IMR-90 (cell line): ENCODE measurements around the gene DCDC1. TPM values are rescaled to one million over a fixed set of nuclear protein-coding genes. Genes with fewer than 3 reads are reported as not detected.
"Not testable (repeated sequence)": the region's sequence is repeated elsewhere in the genome, so short reads cannot be mapped to it uniquely, and the experiment has no call there.

ENCODE experiments used
- ATAC-seq: fragments of 200-7000 bp; cut with Tn5 transposase; 2 replicates; pipeline ENCODE4 v1.9.1; 2020; ENCODE audit warnings: low read depth, mild to moderate bottlenecking, moderate library complexity
- BruUV-seq: library from RNA; stranded (reverse); fragments of 400-500 nt; replicated peaks from 2 replicates; lab custom pipeline; 2021; lab: Mats Ljungman, UMichigan
- CTCF ChIA-PET: fragments of 300-600 bp; formaldehyde crosslinking; extraction: SDS; loops from one replicate; lab custom pipeline; 2021; ENCODE audit warnings: antibody characterized with exemption; lab: Yijun Ruan, JAX
- POLR2A ChIA-PET: fragments of 300-600 bp; sonication (Branson Sonifier 250); formaldehyde crosslinking; loops from one replicate; lab custom pipeline; 2022; ENCODE audit warnings: antibody characterized with exemption; ENCODE audit not compliant: unreplicated experiment; lab: Charles Lee
- DNase-seq: peaks from one replicate; pipeline ENCODE4 v3.0.0; 2013
- H2AFZ ChIP-seq: replicated peaks from 2 replicates; pipeline ENCODE3; 2013; ENCODE audit warnings: low read length, mild to moderate bottlenecking; ENCODE audit not compliant: poor library complexity
- H2AK5ac ChIP-seq: 2 replicates; pipeline ENCODE4 v1.6.1; 2013; ENCODE audit warnings: low read depth, low read length, inconsistent platforms
- H2AK9ac ChIP-seq: replicated peaks from 2 replicates; pipeline ENCODE3; 2013; ENCODE audit warnings: mild to moderate bottlenecking, low read depth, low read length, moderate library complexity; ENCODE audit not compliant: poor library complexity
- H2BK120ac ChIP-seq: 2 replicates; pipeline ENCODE4 v1.6.1; 2013; ENCODE audit warnings: low read depth, low read length, inconsistent platforms
- H2BK15ac ChIP-seq: 3 replicates; pipeline ENCODE4 v1.6.1; 2013; ENCODE audit warnings: low read depth, low read length, inconsistent platforms
- H2BK20ac ChIP-seq: 2 replicates; pipeline ENCODE4 v1.6.1; 2013; ENCODE audit warnings: low read depth, mild to moderate bottlenecking, inconsistent platforms, low read length, moderate library complexity
- H2BK5ac ChIP-seq: 2 replicates; pipeline ENCODE4 v1.6.1; 2013; ENCODE audit warnings: mild to moderate bottlenecking, low read depth, low read length, inconsistent platforms; ENCODE audit not compliant: poor library complexity, severe bottlenecking
- H3K14ac ChIP-seq: replicated peaks from 2 replicates; pipeline ENCODE4 v1.6.1; 2013; ENCODE audit warnings: low read depth, low read length, inconsistent platforms
- H3K18ac ChIP-seq: 2 replicates; pipeline ENCODE4 v1.6.1; 2013; ENCODE audit warnings: low read depth, low read length, control low read depth
- H3K23ac ChIP-seq: 2 replicates; pipeline ENCODE4 v1.6.1; 2013; ENCODE audit warnings: low read depth, low read length, inconsistent platforms
- H3K27ac ChIP-seq: 2 replicates; pipeline ENCODE4 v1.5.1; 2013; ENCODE audit warnings: mild to moderate bottlenecking, control low read depth, low read length; ENCODE audit not compliant: insufficient read depth
- H3K27me3 ChIP-seq: 2 replicates; pipeline ENCODE4 v1.6.1; 2013; ENCODE audit warnings: low read length; ENCODE audit not compliant: control insufficient read depth, insufficient read depth
- H3K36me3 ChIP-seq: 2 replicates; pipeline ENCODE4 v1.6.1; 2013; ENCODE audit warnings: low read length, mixed read lengths; ENCODE audit not compliant: control insufficient read depth, insufficient read depth
- H3K4ac ChIP-seq: 2 replicates; pipeline ENCODE4 v1.6.1; 2013; ENCODE audit warnings: low read depth, low read length, inconsistent platforms
- H3K4me1 ChIP-seq: 2 replicates; pipeline ENCODE4 v1.6.1; 2013; ENCODE audit warnings: low read length, mixed read lengths; ENCODE audit not compliant: control insufficient read depth, insufficient read depth
- H3K4me2 ChIP-seq: 2 replicates; pipeline ENCODE4 v1.6.1; 2013; ENCODE audit warnings: low read depth, mild to moderate bottlenecking, control low read depth, low read length, moderate library complexity
- H3K4me3 ChIP-seq: 2 replicates; pipeline ENCODE4 v1.5.1; 2013; ENCODE audit warnings: low read depth, mild to moderate bottlenecking, control low read depth, low read length, moderate library complexity; ENCODE audit not compliant: insufficient read depth
- H3K56ac ChIP-seq: 2 replicates; pipeline ENCODE4 v1.6.1; 2013; ENCODE audit warnings: low read length, inconsistent platforms; ENCODE audit not compliant: insufficient read depth; ENCODE audit errors: extremely low read depth
- H3K79me1 ChIP-seq, 2 experiments: 2 replicates each; pipeline ENCODE4 v1.6.1; 2013; ENCODE audit warnings: low read length in 2 of 2, inconsistent platforms in 1 of 2, low read depth in 1 of 2
- H3K9ac ChIP-seq: 2 replicates; pipeline ENCODE4 v1.6.1; 2013; ENCODE audit warnings: low read depth, low read length, control low read depth
- H3K9me1 ChIP-seq: 2 replicates; pipeline ENCODE4 v1.6.1; 2013; ENCODE audit warnings: low read length, inconsistent platforms; ENCODE audit not compliant: insufficient read depth
- H3K9me3 ChIP-seq: 2 replicates; pipeline ENCODE4 v1.6.1; 2013; ENCODE audit warnings: low read length; ENCODE audit not compliant: control insufficient read depth, insufficient read depth
- H4K20me1 ChIP-seq: 2 replicates; pipeline ENCODE4 v1.6.1; 2013; ENCODE audit warnings: low read length, inconsistent platforms; ENCODE audit not compliant: insufficient read depth
- H4K5ac ChIP-seq: 2 replicates; pipeline ENCODE4 v1.6.1; 2013; ENCODE audit warnings: mild to moderate bottlenecking, low read depth, low read length, control low read depth
- H4K8ac ChIP-seq, 2 experiments: 2 replicates each; pipeline ENCODE4 v1.6.1; 2013; ENCODE audit warnings: low read depth in 2 of 2, low read length in 2 of 2, control low read depth in 1 of 2, inconsistent platforms in 1 of 2
- H4K91ac ChIP-seq: 2 replicates; pipeline ENCODE4 v1.6.1; 2013; ENCODE audit warnings: low read depth, low read length, inconsistent platforms; ENCODE audit not compliant: insufficient read depth
- WGBS, 2 experiments: methylation state at CpG; one replicate each; pipeline versions ENCODE4 v1.1.5 to v1.1.7; 2013; ENCODE audit warnings: missing lambda C conversion rate in 2 of 2; ENCODE audit not compliant: insufficient read length in 1 of 2; ENCODE audit errors: extremely low coverage in 2 of 2; 5-methylcytosine and 5-hydroxymethylcytosine counted together
- dilution Hi-C: fragments of 300-500 bp; cut with HindIII; formaldehyde crosslinking; loops from one replicate; pipeline ENCODE4 v1.14.3; 2018; ENCODE audit warnings: low sequenced_read_pairs; ENCODE audit not compliant: unreplicated experiment
- in situ Hi-C: fragments of 300-500 bp; cut with MboI; formaldehyde crosslinking; loops from 3 replicates; pipeline ENCODE4 v1.14.3; 2019; ENCODE audit warnings: low sequenced_read_pairs, inconsistent platforms, mixed read lengths
- intact Hi-C: fragments of 100-400 bp; cut with micrococcal nuclease; formaldehyde crosslinking; loops from 2 replicates; pipeline ENCODE4 v1.10.0; 2022
- polyA plus RNA-seq, 3 experiments: library from polyadenylated mRNA; depleted of rRNA; stranded (reverse); fragments of >200 nt; gene quantifications; 2 replicates each; pipeline ENCODE4 v1.2.3, GENCODE V29; 2012; ENCODE audit warnings: low replicate concordance in 1 of 3
- total RNA-seq: library from RNA; depleted of rRNA; stranded (reverse); fragments of >200 nt; gene quantifications from 2 replicates; pipeline ENCODE4 v1.2.3, GENCODE V29; 2012

Gene DCDC1
- total and polyA plus RNA-seq, 2 of the 4 experiments (the other 2 are of a cell fraction) = not detected

- H4K8ac ChIP-seq, H2BK15ac ChIP-seq, H3K9ac ChIP-seq, H2BK20ac ChIP-seq, H2BK5ac ChIP-seq, H3K79me1 ChIP-seq, H4K91ac ChIP-seq, POLR2A ChIA-PET, H3K23ac ChIP-seq, BruUV-seq, H2AK9ac ChIP-seq, H3K4me2 ChIP-seq, H3K4ac ChIP-seq, H3K56ac ChIP-seq, ATAC-seq, CTCF ChIA-PET, H2AK5ac ChIP-seq, H3K4me1 ChIP-seq, DNase-seq, H3K36me3 ChIP-seq, H3K9me1 ChIP-seq, H3K4me3 ChIP-seq, H3K9me3 ChIP-seq, in situ Hi-C loops, H2BK120ac ChIP-seq, intact Hi-C loops, H2AFZ ChIP-seq, H4K20me1 ChIP-seq, H3K27ac ChIP-seq, H3K18ac ChIP-seq, H3K14ac ChIP-seq, dilution Hi-C loops, H4K5ac ChIP-seq, H3K27me3 ChIP-seq: not testable (repeated sequence)
- WGBS, 2 experiments = no CpG with 5 or more reads among the region's 3 CpGs
These were observed 96.0 kb downstream of the DCDC1 start for GRCh38 chr11:31273527-31273926.
